Measurements from ENCODE around the gene HOXD8.

The HOXD8 gene

DNA sequence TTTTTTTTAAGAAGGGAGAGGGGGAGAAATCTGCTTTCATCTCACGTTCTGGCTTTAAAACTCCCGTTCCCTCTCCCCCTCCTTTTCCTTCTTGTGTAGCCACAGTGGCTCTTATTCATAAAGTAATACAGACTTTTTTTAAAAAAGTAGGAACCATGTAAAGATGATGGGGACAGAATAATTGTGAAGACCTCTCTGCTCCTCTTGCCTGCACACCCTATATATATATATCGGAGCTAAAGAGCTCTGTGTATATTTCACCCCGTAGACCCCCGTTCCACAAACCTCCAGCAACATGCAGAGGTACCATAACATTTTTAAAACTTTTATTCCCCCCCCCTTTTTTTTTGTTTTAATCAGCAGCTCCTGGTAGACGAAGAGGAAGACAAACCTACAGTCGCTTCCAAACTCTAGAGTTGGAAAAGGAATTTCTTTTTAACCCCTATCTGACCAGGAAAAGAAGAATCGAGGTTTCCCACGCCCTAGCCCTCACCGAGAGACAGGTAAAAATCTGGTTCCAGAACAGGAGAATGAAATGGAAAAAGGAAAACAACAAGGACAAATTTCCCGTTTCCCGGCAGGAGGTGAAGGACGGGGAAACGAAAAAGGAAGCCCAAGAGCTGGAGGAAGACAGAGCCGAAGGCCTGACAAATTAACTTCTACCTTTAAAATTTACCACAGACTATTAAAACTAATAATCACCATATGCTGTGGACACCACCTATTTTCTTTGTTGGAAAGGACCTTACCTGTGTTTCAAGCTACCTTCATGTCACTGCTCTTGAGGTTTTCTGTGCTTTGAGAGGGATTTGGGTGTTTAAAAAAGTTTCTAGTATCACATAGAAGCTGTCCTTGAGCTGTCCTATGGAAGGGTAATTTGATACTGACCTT, 1.7 kb downstream of the HOXD8 start:
- DNase-seq, result no peak

DNA sequence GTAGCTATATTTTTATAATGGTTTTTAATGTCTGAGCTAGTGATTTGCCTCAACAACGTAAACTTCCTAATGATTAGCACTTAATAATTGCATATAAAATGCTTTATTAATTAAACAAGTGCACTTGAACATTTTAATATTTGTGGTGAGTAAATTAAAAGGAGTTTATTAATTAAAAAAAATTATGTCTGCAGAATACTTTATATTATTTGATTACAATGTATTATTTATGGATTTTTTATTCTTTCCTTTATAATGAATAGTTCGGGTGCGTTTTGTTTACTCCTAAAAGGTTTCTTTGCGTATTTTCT, 2.3 kb downstream of the HOXD8 start:
- no peak for DNase-seq

DNA sequence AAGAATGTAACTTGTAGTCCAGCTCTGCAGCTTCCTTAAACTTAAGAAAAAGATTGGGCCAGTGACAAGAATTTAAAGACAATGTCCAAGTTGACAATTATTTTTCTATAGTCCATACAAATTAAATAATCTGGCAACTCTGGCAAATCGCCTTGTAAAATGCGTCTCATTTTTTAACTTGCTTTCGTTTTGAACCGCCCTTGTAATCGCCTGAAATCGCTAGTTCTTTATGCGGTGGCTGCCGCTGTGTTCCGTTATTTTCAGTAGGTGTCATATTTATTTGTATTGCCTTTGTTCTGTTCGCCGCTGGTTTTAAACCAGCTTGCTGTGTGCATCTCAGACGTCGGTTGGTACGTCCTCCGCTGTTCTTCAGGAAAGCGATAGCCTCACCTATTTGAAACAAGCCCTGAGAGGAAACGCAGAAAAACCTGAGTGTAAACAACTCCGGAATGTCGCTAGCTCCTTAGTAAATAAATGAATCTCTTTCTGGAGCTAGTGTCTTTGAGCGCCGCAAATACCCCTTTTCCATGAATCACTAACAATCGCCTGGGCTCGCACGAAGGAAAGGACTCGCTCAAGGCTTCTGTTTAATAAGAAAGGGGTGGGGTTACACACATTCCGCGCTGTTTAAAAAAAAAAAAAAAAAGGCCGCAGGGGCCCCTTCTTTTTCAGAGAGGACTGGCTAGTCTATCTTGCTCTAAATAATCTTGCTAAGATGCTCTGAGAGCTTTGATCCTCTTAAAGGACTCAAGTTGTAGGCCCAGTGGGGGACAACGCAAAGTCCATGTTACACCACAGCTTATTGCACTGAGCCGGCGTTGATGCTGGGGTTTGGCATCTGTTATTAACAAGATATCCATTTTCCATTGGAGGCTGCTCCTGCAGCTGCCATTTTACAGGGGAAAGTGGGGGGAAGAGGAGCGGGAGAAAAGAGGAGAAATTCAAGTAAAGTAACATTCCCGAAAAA, 3.0 kb downstream of the HOXD8 start:
- no peak for DNase-seq

- DNase-seq, result no peak
Measured at GRCh38 chr2:176133389-176133788, 3.9 kb downstream of the HOXD8 start.

GRCh38 chr2:176134035-176134434, 4.5 kb downstream of the HOXD8 start:
- DNase-seq, result no peak

DNA sequence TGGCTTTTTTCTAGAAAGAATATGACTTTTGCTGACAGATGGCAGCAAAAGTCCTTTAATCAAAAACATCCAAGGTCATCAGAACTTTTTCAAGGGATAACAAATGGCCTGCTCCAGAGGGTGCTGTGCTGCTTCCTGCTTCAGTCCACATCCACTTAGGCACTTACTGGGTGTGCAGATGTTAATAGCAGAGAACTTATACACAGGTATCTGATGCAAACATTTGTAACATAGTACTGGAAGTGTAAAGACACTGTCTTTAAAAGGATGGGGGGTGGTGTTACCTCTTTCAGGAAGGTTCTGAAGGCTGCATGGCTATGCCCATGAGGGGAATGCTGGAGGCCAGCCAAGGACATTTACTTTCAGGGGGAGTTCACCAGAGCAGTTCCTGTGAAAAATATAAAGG, 5.5 kb downstream of the HOXD8 start:
- no peak for DNase-seq

DNA sequence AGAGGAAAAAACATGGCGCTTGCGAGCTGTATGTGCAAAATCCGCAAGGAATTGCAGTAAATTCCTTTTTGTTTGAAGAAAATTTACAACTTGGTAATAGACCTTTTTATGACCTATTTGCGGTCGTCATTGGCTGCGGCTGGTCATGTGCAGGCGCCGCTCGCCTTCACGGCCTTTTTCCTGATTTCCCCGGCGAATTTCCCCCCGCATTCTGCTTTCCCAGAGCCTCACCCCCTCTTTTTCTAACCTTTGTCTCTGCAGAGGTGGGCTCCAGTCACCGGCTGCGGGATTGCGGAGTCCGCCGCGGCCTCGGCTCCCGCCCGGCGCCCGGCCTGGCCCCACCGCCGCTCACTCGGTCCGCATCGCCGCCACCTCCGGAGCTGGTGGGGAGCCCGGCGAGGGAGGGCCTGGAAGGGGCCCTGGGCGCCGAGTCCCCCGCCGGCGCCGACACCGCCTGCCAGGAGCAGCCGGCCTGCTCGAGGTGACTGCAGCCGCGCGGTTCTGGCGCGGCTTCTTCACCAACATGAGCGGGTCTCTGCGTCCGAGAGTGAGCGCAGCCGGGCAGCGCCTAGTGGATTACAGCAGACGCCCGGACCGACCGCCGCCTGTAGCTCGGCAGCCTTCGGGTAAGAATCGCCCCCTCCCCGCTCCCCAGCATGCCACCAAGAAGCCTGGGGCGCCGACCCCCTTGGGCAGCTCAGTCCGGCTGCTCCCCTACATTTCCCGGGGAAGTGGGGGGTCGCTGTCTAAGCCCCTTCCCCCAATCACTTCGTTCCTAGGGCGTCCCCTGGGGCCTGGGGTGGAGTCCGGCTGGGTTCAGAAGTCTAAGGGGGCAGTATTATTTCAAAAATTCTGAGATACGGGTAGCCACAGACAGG, 7.1 kb downstream of the HOXD8 start:
- no peak for DNase-seq

DNA sequence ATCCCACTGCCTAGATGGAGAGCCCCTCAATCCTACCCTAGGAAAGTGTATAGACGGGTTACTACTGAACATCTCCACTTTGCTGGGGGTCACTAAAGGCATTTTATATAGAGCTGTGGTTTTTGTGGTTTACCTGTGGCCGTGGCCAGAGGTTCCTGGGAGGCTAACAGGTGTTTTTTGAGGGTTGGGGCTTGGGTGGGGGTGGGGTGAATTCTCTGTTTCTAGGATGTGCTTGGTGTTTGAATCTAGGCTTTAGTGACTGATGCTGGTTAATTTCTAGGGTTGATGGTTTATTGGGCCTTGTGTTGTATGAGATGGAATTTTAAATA, 7.7 kb downstream of the HOXD8 start:
- DNase-seq, result no peak

GRCh38 chr2:176137906-176138305, 8.4 kb downstream of the HOXD8 start:
- no peak for DNase-seq

- DNase-seq, result no peak
Measured at GRCh38 chr2:176138526-176138922, 9.0 kb downstream of the HOXD8 start.

DNA sequence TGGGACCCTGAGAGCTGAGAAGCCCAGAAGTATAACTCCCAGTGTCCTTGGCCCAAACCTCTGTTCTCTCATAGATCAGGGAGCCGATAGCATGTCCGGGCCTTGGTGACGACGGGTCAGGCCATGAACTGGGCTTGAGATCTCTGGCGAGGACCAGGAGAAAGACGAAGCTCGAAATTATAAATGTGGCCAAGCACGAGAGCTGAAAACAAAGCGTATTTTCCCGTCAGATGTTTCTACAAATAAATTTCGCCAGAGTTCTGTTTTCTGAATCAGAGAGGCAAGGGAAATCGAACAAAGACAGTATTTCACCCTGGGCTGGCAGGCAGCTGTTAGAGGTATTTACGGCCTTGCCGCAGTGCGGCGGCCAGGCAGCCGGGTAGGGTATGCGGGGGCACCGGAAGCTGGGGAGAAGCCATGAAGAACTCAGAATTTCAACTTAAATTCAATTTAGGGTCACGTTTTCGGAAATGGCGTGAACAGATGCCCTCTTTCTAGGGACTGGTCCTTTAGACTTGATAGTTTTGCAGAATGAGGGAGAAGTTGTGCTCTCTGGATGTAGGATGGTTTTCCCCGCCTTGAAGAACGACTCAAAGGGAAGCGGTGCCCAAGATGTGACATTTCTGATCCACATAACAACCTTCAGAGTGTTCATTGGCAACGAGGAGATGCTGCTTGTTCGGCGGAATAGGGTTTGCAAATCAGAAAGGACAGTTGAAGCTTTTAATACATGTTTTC, 9.6 kb downstream of the HOXD8 start:
- DNase-seq, result no peak

- DNase-seq, result no peak
Measured at GRCh38 chr2:176139661-176140512, 10.4 kb downstream of the HOXD8 start.

- DNase-seq, result peak; percentile 53
Measured at GRCh38 chr2:176140513-176141317, 11.2 kb downstream of the HOXD8 start.

DNA sequence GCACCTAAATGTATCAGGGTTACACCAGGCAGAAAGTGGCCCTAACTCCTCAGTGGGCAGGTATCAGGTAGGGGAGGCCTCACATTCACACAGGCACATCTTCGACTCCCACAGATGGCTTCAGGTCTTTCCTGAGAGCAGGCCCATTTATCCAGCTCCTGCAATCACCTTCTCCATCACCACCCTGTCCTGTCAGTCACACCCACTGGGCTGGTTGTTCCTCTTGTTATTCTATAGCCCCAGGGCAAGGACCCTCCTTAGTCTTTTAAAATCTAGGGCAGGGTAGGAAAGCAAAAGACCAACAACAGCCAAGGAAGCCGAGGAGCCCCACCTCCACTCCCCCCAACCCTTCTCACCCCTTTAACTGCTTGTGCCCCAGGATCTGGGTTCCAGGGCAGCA, 12.8 kb downstream of the HOXD8 start:
- DNase-seq, result no peak

GRCh38 chr2:176145085-176145969, 15.8 kb downstream of the HOXD8 start:
- DNase-seq, result no peak

- no peak for DNase-seq
Measured at GRCh38 chr2:176146101-176146500, 16.6 kb downstream of the HOXD8 start.

- no peak for DNase-seq
Measured at GRCh38 chr2:176146645-176147044, 17.1 kb downstream of the HOXD8 start.

DNA sequence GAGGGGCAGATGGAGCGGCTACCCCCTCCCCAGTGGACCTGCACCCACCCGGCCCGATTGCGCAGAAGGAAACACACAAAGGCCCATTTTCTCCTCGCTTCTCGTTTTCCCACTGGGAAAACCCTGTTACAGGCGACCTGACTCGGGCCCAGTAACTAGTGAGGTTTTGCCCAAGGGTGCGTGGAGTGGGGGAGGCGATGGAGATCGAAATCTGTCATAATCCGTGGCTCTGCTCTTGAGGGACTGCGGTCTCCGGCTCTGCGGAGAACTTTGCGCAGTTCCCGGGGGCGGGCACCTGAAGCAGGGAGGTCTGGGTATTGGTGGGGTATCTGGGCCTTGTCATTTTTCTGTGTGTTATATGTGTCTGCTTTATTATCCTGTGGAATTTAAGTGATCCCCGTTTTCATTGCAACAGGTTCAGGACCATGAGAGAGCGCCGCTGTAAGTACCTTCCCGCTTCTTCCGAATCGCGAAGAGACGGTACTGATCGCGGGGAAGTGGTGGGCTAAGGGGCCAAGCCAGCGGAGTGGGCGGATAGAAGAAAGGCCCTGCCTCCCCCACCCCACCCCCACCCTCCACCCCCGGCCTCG, 17.8 kb downstream of the HOXD8 start:
- DNase-seq, result no peak

Data from CD4-positive, alpha-beta T cell treated with Interleukin-15 for 1 hour (primary cell).